NCI-H2107 (cell line): Measurements from ENCODE around the gene KCNQ2.
"Not testable (repeated sequence)": the region's sequence is repeated elsewhere in the genome, so short reads cannot be mapped to it uniquely, and the experiment has no call there.

ENCODE experiments used
- DNase-seq: peaks from one replicate; lab custom pipeline; 2025; lab: John Stamatoyannopoulos, UW

Gene KCNQ2

GRCh38 chr20:63385819-63386218, 86.6 kb downstream of the KCNQ2 start:
- no peak for DNase-seq

GRCh38 chr20:63384336-63384735, 88.1 kb downstream of the KCNQ2 start:
- no peak for DNase-seq

- no peak for DNase-seq
These were observed 88.9 kb downstream of the KCNQ2 start for GRCh38 chr20:63383556-63383955.

- DNase-seq: no peak
These were observed 89.7 kb downstream of the KCNQ2 start for GRCh38 chr20:63382551-63383300.

- no peak for DNase-seq
These were observed 90.5 kb downstream of the KCNQ2 start for GRCh38 chr20:63381781-63382431.

GRCh38 chr20:63380346-63380870, 92.0 kb downstream of the KCNQ2 start:
- no peak for DNase-seq

- DNase-seq: not testable (repeated sequence)
These were observed 92.6 kb downstream of the KCNQ2 start for GRCh38 chr20:63379872-63380271.

- DNase-seq: no peak
These were observed 93.2 kb downstream of the KCNQ2 start for GRCh38 chr20:63379296-63379695.

GRCh38 chr20:63378626-63379025, 93.8 kb downstream of the KCNQ2 start:
- no peak for DNase-seq

- no peak for DNase-seq
These were observed 94.5 kb downstream of the KCNQ2 start for GRCh38 chr20:63377951-63378381.

- DNase-seq: no peak
These were observed 95.1 kb downstream of the KCNQ2 start for GRCh38 chr20:63377256-63377941.

GRCh38 chr20:63376283-63377250, 95.9 kb downstream of the KCNQ2 start:
- no peak for DNase-seq

- DNase-seq: no peak
These were observed 97.0 kb downstream of the KCNQ2 start for GRCh38 chr20:63375438-63375837.

- DNase-seq: no peak
These were observed 98.0 kb downstream of the KCNQ2 start for GRCh38 chr20:63374504-63374903.

- no peak for DNase-seq
These were observed 98.5 kb downstream of the KCNQ2 start for GRCh38 chr20:63373996-63374395.

GRCh38 chr20:63372971-63373885, 99.2 kb downstream of the KCNQ2 start:
- no peak for DNase-seq

- no peak for DNase-seq
These were observed 101.1 kb downstream of the KCNQ2 start for GRCh38 chr20:63371291-63371865.

GRCh38 chr20:63370618-63371187, 101.8 kb downstream of the KCNQ2 start:
- no peak for DNase-seq

- no peak for DNase-seq
These were observed 102.5 kb downstream of the KCNQ2 start for GRCh38 chr20:63369724-63370617.
